Testis (tissue), 3 donors: Measurements from ENCODE around the gene GBP1. TPM values are rescaled to one million over a fixed set of nuclear protein-coding genes. Genes with fewer than 3 reads are reported as not detected.

Experiments
- DNase-seq: peaks from one replicate; pipeline ENCODE4 v3.0.0-alpha.2; 2019
- H3K27ac ChIP-seq, 2 donors: fragments of 200-600 bp; sonication (generic); one replicate each; pipeline ENCODE4 v1.5.1; 2019
- H3K27me3 ChIP-seq: fragments of 200-600 bp; sonication (generic); one replicate; pipeline ENCODE4 v1.5.1; 2019
- H3K36me3 ChIP-seq: fragments of 200-600 bp; sonication (generic); one replicate; pipeline ENCODE4 v1.5.1; 2017; ENCODE audit warnings: low read depth; ENCODE audit errors: missing control alignments
- H3K4me1 ChIP-seq: fragments of 200-600 bp; sonication (generic); one replicate; pipeline ENCODE4 v1.5.1; 2019
- H3K4me3 ChIP-seq, 2 donors: fragments of 200-600 bp; sonication (generic); one replicate each; pipeline ENCODE4 v1.5.1; 2017 to 2019
- H3K9me3 ChIP-seq: fragments of 200-600 bp; sonication (generic); one replicate; pipeline ENCODE4 v1.5.1; 2017
- CTCF ChIP-seq, 3 experiments: fragments of 450-650 bp in 2 of 3; fragments of 200-600 bp in 1 of 3; sonication (generic) in 1 of 3; IDR thresholded peaks; one replicate each; pipeline ENCODE4 v1.5.1; 2016 to 2019; ENCODE audit warnings: antibody characterized with exemption in 3 of 3, mild to moderate bottlenecking in 2 of 3, moderate library complexity in 1 of 3
- POLR2A ChIP-seq: fragments of 450-650 bp; IDR thresholded peaks from one replicate; pipeline ENCODE4 v1.6.1; 2017; ENCODE audit warnings: antibody characterized with exemption, mild to moderate bottlenecking, moderate library complexity
- WGBS, 2 donors: methylation state at CpG; one replicate each; pipeline ENCODE4 v1.1.5; 2018; 5-methylcytosine and 5-hydroxymethylcytosine counted together
- intact Hi-C: fragments of 100-400 bp; cut with DNase I; formaldehyde crosslinking; loops from one replicate; pipeline ENCODE4 v1.15.1; 2023; ENCODE audit warnings: low total_unique reads
- polyA plus RNA-seq: library from polyadenylated mRNA; stranded (reverse); fragments of 350-450 nt; fragmentation: Illumina TruSeq; extraction: RNeasy Lipid Tissue Mini Kit (QIAGEN cat#74804); gene quantifications from one replicate; pipeline ENCODE4 v1.2.3, GENCODE V29; 2014; ENCODE audit warnings: low read depth, low replicate concordance; ENCODE audit not compliant: insufficient read depth
- total RNA-seq, 2 donors: library from RNA; depleted of rRNA; stranded (reverse); fragments of >200 nt; gene quantifications; one replicate each; pipeline ENCODE4 v1.2.3, GENCODE V29; 2016

GBP1 gene
- total and polyA plus RNA-seq, 3 donors from 2014 or later = 11.3 to 21.5 (median 19.1) TPM

- Histone ChIP-seq H3K36me3 (no peaks in the 10 kb centered on the region), H3K4me1 (no peaks in the 10 kb centered on the region), H3K4me3 (no peak overlapping the region), H3K27ac (no peak overlapping the region), H3K27me3 (no peaks in the 10 kb centered on the region), H3K9me3 (no peaks in the 10 kb centered on the region)
- intact Hi-C loops = no loop called here
- TF ChIP-seq POLR2A (no peak), CTCF (IDR thresholded peaks at IDR 0.05) (no peak)
- no peak for DNase-seq
- WGBS, 2 donors = 60 to 74% methylated on average over 2 of the region's 2 CpGs
These were observed 39.1 kb upstream of the GBP1 start for GRCh38 chr1:89104147-89104546.

- Histone ChIP-seq H3K27me3 (no peaks in the 10 kb centered on the region), H3K4me1 (no peaks in the 10 kb centered on the region), H3K36me3 (no peaks in the 10 kb centered on the region), H3K27ac (no peak overlapping the region), H3K9me3 (no peaks in the 10 kb centered on the region), H3K4me3 (no peak overlapping the region)
- intact Hi-C loops = no loop called here
- no peak for DNase-seq
- TF ChIP-seq CTCF (IDR thresholded peaks at IDR 0.05) (no peak), POLR2A (no peak)
These were observed 37.0 kb upstream of the GBP1 start for GRCh38 chr1:89102021-89102420.

- Histone ChIP-seq H3K27me3 (no peaks in the 10 kb centered on the region), H3K27ac (no peak overlapping the region), H3K4me3 (no peak overlapping the region), H3K4me1 (no peaks in the 10 kb centered on the region), H3K36me3 (no peaks in the 10 kb centered on the region), H3K9me3 (no peaks in the 10 kb centered on the region)
- intact Hi-C loops = no loop called here
- WGBS, 2 donors = 67 to 69% methylated on average over 3 of the region's 3 CpGs
- TF ChIP-seq CTCF (IDR thresholded peaks at IDR 0.05) (no peak), POLR2A (no peak)
- DNase-seq = peak; percentile 19
These were observed 35.4 kb upstream of the GBP1 start for GRCh38 chr1:89100412-89100811.

- H3K27me3 ChIP-seq = no peaks in the 10 kb centered on the region
- no peaks in the 10 kb centered on the region for H3K4me1 ChIP-seq
- H3K9me3 ChIP-seq = no peaks in the 10 kb centered on the region
- TF ChIP-seq POLR2A (no peak), CTCF (IDR thresholded peaks at IDR 0.05) (no peak)
- H3K27ac ChIP-seq = no peak overlapping the region
- intact Hi-C loops = no loop called here
- no peak overlapping the region for H3K4me3 ChIP-seq
- DNase-seq = no peak
- WGBS, 2 donors = 73 to 87% methylated on average over 3 of the region's 3 CpGs
- H3K36me3 ChIP-seq = no peaks in the 10 kb centered on the region
These were observed 33.8 kb upstream of the GBP1 start for GRCh38 chr1:89098857-89099256.

- no peak for DNase-seq
- no peaks in the 10 kb centered on the region for H3K4me1 ChIP-seq
- intact Hi-C loops = no loop called here
- H3K9me3 ChIP-seq = no peaks in the 10 kb centered on the region
- no peak overlapping the region for H3K4me3 ChIP-seq
- H3K27me3 ChIP-seq = no peaks in the 10 kb centered on the region
- no peaks in the 10 kb centered on the region for H3K36me3 ChIP-seq
- TF ChIP-seq POLR2A = no peak
- no peak for TF ChIP-seq CTCF (IDR thresholded peaks at IDR 0.05)
- H3K27ac ChIP-seq = no peak overlapping the region
- 87 to 98% methylated on average over 2 of the region's 2 CpGs for WGBS, 2 donors
These were observed 30.7 kb upstream of the GBP1 start for GRCh38 chr1:89095737-89096136.
